ENCODE results near the gene ICA1. TPM values are rescaled to one million over a fixed set of nuclear protein-coding genes. Genes with fewer than 3 reads are reported as not detected.
A peak's percentile ranks its signal among the peaks of the same experiment; 100 is the strongest.

ICA1 gene
- total RNA-seq, 1 donor from 2014 or later, result 13.1 TPM

DNA sequence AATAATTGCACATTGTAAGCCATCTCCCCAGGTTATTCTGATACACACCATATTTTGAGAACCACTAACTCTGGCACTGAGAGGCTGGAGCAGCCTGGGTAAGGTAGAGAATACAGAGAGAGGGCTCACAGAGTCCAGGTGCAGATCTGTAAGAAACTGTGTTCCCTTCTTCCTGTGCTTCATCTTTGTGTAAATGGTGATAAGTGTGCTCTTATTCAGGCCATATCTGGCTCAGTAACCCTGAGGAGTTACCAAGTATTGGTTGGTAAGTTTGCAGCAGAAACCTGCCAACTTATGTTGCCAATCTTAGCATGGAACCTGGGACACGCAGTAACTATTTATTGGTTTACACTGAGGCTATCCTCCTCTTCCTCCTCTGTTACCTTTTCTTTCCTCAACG, 16.2 kb upstream of the ICA1 start:
- Histone ChIP-seq H3K4me1 (no peaks in the 10 kb centered on the region), H2AFZ (replicated peaks) (no peak overlapping the region), H3K9me3 (ENCODE audit: low read depth) (no peaks in the 10 kb centered on the region), H3F3A (ENCODE audit: low read depth) (no peaks in the 10 kb centered on the region), H3K4me3 (no peak overlapping the region), H3K9ac (no peak overlapping the region), H4K20me1 (ENCODE audit: low read depth) (no peaks in the 10 kb centered on the region), H3K4me2 (no peak overlapping the region), H3K36me3 (no peaks in the 10 kb centered on the region), H3K79me2 (ENCODE audit: low read depth) (no peaks in the 10 kb centered on the region), H3K27me3 (no peaks in the 10 kb centered on the region), H3K27ac (no peak overlapping the region)
- Mint-ChIP-seq H3K27ac (no peak overlapping the region), H3K4me1 (no peaks in the 10 kb centered on the region), H3K36me3 (no peaks in the 10 kb centered on the region), H3K27me3 (ENCODE audit: insufficient read depth, low read depth) (no peaks in the 10 kb centered on the region), H3K9me3 (no peaks in the 10 kb centered on the region), H3K4me3 (no peak overlapping the region)
- TF ChIP-seq EZH2 (IDR thresholded peaks at IDR 0.05) (no peak), EZH2phosphoT487 (IDR thresholded peaks at IDR 0.05) (no peak)
- TF ChIP-seq, protein P1, sequence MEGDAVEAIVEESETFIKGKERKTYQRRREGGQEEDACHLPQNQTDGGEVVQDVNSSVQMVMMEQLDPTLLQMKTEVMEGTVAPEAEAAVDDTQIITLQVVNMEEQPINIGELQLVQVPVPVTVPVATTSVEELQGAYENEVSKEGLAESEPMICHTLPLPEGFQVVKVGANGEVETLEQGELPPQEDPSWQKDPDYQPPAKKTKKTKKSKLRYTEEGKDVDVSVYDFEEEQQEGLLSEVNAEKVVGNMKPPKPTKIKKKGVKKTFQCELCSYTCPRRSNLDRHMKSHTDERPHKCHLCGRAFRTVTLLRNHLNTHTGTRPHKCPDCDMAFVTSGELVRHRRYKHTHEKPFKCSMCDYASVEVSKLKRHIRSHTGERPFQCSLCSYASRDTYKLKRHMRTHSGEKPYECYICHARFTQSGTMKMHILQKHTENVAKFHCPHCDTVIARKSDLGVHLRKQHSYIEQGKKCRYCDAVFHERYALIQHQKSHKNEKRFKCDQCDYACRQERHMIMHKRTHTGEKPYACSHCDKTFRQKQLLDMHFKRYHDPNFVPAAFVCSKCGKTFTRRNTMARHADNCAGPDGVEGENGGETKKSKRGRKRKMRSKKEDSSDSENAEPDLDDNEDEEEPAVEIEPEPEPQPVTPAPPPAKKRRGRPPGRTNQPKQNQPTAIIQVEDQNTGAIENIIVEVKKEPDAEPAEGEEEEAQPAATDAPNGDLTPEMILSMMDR (IDR thresholded peaks at IDR 0.05), result no peak
- no peak for DNase-seq (ENCODE audit: low spot score)

DNA sequence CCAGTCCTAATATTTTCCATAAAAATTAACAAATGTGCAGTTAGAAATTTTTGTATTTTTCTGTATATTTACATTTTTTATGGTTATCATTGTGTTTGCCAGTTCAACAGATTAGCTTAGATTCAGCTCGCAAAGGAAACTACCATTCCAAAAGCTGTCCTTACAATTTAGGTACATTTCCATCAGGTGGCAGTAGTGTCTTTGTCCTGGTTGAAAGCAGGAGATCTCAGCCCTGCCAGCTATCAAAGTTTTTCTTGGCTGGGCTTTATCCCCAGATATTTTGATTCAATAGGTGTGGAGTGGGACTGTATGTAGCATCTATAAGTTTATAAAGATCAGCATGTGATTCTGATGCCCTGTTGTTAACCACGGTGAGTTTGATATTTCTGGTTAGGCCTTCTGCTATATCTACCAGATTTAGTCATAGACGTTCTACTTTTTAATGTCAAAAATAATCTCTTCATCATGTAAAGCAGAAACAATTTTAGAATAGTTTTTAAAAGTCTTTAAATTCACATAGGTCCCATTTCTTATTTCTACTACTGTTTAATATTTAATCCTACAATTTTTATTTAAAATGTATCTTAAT, 15.5 kb upstream of the ICA1 start:
- Mint-ChIP-seq H3K27me3 (ENCODE audit: insufficient read depth, low read depth) (no peaks in the 10 kb centered on the region), H3K4me1 (no peaks in the 10 kb centered on the region), H3K9me3 (no peaks in the 10 kb centered on the region), H3K36me3 (no peaks in the 10 kb centered on the region), H3K27ac (no peak overlapping the region), H3K4me3 (no peak overlapping the region)
- H3K27ac ChIP-seq, result no peak overlapping the region
- DNase-seq (ENCODE audit: low spot score), result peak; percentile 48
- no peaks in the 10 kb centered on the region for H3K9me3 ChIP-seq (ENCODE audit: low read depth)
- no peak overlapping the region for H3K4me2 ChIP-seq
- H3K27me3 ChIP-seq, result no peaks in the 10 kb centered on the region
- no peaks in the 10 kb centered on the region for H3K79me2 ChIP-seq (ENCODE audit: low read depth)
- TF ChIP-seq EZH2phosphoT487 (IDR thresholded peaks at IDR 0.05), result no peak
- TF ChIP-seq, protein P1 (IDR thresholded peaks at IDR 0.05), result peak; percentile 60
- H3F3A ChIP-seq (ENCODE audit: low read depth), result no peaks in the 10 kb centered on the region
- no peak overlapping the region for H3K9ac ChIP-seq
- H3K36me3 ChIP-seq, result no peaks in the 10 kb centered on the region
- H3K4me3 ChIP-seq, result no peak overlapping the region
- no peaks in the 10 kb centered on the region for H4K20me1 ChIP-seq (ENCODE audit: low read depth)
- H2AFZ ChIP-seq (replicated peaks), result no peak overlapping the region
- no peaks in the 10 kb centered on the region for H3K4me1 ChIP-seq

DNA sequence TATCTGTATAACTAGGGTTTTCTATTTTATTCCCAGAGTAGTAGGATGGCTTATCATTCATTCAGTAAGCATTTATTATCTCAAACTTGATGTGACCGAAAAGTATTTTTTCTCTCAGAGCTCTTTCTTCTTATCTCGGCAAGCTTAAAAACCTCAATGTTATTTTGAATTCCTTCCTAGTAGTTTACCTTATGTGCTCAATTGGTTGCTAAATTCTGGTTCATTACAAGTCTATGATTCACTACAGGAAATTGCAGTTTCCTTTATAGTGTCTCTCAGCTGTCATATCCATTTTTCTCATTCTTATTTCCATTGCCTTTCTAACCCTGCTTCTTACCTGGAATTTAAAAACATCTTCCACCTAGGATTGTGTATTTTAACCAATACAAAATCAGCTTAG, 12.6 kb upstream of the ICA1 start:
- Histone ChIP-seq H4K20me1 (ENCODE audit: low read depth) (no peaks in the 10 kb centered on the region), H3K36me3 (no peaks in the 10 kb centered on the region), H3K9ac (no peak overlapping the region), H3K4me3 (no peak overlapping the region), H3K4me1 (no peaks in the 10 kb centered on the region), H3K9me3 (ENCODE audit: low read depth) (no peaks in the 10 kb centered on the region), H3K4me2 (no peak overlapping the region), H3F3A (ENCODE audit: low read depth) (no peaks in the 10 kb centered on the region), H3K79me2 (ENCODE audit: low read depth) (no peaks in the 10 kb centered on the region), H3K27ac (no peak overlapping the region), H3K27me3 (no peaks in the 10 kb centered on the region), H2AFZ (replicated peaks) (no peak overlapping the region)
- DNase-seq (ENCODE audit: low spot score), result no peak
- Mint-ChIP-seq H3K27ac (no peak overlapping the region), H3K36me3 (no peaks in the 10 kb centered on the region), H3K9me3 (no peaks in the 10 kb centered on the region), H3K4me3 (no peak overlapping the region), H3K4me1 (no peaks in the 10 kb centered on the region), H3K27me3 (ENCODE audit: insufficient read depth, low read depth) (no peaks in the 10 kb centered on the region)
- TF ChIP-seq, protein P1 (IDR thresholded peaks at IDR 0.05), result no peak

Data from neural progenitor cell (in vitro differentiated cells).